Uterus (tissue), 4 donors: ENCODE measurements around the gene PLOD2. TPM values are rescaled to one million over a fixed set of nuclear protein-coding genes. Genes with fewer than 3 reads are reported as not detected.
A peak's percentile ranks its signal among the peaks of the same experiment; 100 is the strongest.

Source experiments
- DNase-seq, 2 donors: peaks; one replicate each; pipeline ENCODE4 v3.0.0-alpha.2; 2019 to 2020
- H3K27ac ChIP-seq, 2 donors: fragments of 200-600 bp; sonication (generic); 1 replicate in 1 of 2; 2 replicates in 1 of 2; pipeline ENCODE4 v1.5.1; 2016 to 2018
- H3K27me3 ChIP-seq, 2 donors: fragments of 200-600 bp; sonication (generic); one replicate each; pipeline ENCODE4 v1.5.1; 2018 to 2019; ENCODE audit warnings: control low read depth in 1 of 2
- H3K36me3 ChIP-seq, 2 donors: fragments of 200-600 bp; sonication (generic); one replicate each; pipeline ENCODE4 v1.5.1; 2019; ENCODE audit warnings: control low read depth in 1 of 2
- H3K4me1 ChIP-seq, 2 donors: fragments of 200-600 bp; sonication (generic); one replicate each; pipeline ENCODE4 v1.5.1; 2018 to 2019; ENCODE audit warnings: control low read depth in 1 of 2
- H3K4me3 ChIP-seq, 2 donors: fragments of 200-600 bp; sonication (generic); 1 replicate in 1 of 2; 2 replicates in 1 of 2; pipeline ENCODE4 v1.5.1; 2018 to 2019; ENCODE audit warnings: mild to moderate bottlenecking in 1 of 2
- H3K9me3 ChIP-seq, 2 donors: fragments of 200-600 bp; sonication (generic); one replicate each; pipeline ENCODE4 v1.5.1; 2019; ENCODE audit warnings: control low read depth in 1 of 2
- POLR2A ChIP-seq, 2 donors: fragments of 450-650 bp; IDR thresholded peaks; one replicate each; pipeline ENCODE4 v1.6.1; 2016; ENCODE audit warnings: antibody characterized with exemption in 2 of 2, mild to moderate bottlenecking in 1 of 2, moderate library complexity in 1 of 2
- intact Hi-C: fragments of 100-400 bp; cut with DNase I; formaldehyde crosslinking; loops from one replicate; pipeline ENCODE4 v1.15.1; 2023; ENCODE audit warnings: low total_unique reads
- total RNA-seq, 4 donors: library from RNA; depleted of rRNA in 3 of 4; stranded (reverse); fragments of >200 nt in 3 of 4; gene quantifications; one replicate each; pipeline versions ENCODE4 v1.1.0 to v1.2.4, GENCODE V29; 2014 to 2023
- TF ChIP-seq, protein P1 (sequence below), 4 experiments: fragments of 200-600 bp in 2 of 4; fragments of 450-650 bp in 2 of 4; sonication (generic) in 2 of 4; IDR thresholded peaks; one replicate each; pipeline ENCODE4 v1.5.1; 2016 to 2019; ENCODE audit warnings: antibody characterized with exemption in 4 of 4, mild to moderate bottlenecking in 2 of 4, moderate library complexity in 1 of 4
- donor health status: DM: yes; HTN: yes; CAD: no.

Gene PLOD2
- total RNA-seq, 4 donors from 2014 or later, result 23.5 to 83.2 (median 45.7) TPM

DNA sequence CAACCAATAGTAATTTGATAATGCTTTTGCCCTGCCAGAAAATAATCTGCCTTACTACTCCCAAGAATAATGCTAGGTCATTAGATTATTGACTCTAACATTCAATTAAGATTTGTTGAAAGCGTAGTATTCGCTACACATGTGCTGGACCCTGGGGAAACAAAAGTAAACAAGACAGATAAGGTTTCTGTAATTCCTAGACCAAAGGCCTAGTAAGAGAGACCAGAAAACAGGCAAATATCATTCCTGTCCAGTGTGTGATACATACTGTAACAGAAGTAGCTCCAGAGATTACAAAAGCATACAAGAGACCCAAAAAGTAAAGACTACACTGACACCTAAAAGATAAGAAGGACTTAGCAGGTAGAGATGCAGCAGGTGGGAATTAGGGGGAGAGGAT, 60.8 kb downstream of the PLOD2 start:
- intact Hi-C loops, result no loop called here
- TF ChIP-seq, protein P1, sequence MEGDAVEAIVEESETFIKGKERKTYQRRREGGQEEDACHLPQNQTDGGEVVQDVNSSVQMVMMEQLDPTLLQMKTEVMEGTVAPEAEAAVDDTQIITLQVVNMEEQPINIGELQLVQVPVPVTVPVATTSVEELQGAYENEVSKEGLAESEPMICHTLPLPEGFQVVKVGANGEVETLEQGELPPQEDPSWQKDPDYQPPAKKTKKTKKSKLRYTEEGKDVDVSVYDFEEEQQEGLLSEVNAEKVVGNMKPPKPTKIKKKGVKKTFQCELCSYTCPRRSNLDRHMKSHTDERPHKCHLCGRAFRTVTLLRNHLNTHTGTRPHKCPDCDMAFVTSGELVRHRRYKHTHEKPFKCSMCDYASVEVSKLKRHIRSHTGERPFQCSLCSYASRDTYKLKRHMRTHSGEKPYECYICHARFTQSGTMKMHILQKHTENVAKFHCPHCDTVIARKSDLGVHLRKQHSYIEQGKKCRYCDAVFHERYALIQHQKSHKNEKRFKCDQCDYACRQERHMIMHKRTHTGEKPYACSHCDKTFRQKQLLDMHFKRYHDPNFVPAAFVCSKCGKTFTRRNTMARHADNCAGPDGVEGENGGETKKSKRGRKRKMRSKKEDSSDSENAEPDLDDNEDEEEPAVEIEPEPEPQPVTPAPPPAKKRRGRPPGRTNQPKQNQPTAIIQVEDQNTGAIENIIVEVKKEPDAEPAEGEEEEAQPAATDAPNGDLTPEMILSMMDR (IDR thresholded peaks at IDR 0.05), result no peak
- TF ChIP-seq POLR2A (IDR thresholded peaks at IDR 0.05), result no peak
- no peak for DNase-seq
- H3K36me3 ChIP-seq, result no peaks in the 10 kb centered on the region
- H3K27ac ChIP-seq, result no peak overlapping the region
- no peaks in the 10 kb centered on the region for H3K27me3 ChIP-seq
- no peak overlapping the region for H3K4me3 ChIP-seq
- H3K4me1 ChIP-seq, result no peaks in the 10 kb centered on the region
- H3K9me3 ChIP-seq, result no peaks in the 10 kb centered on the region

GRCh38 chr3:146099316-146099715, 61.7 kb downstream of the PLOD2 start:
- no peaks in the 10 kb centered on the region for H3K27me3 ChIP-seq
- H3K36me3 ChIP-seq, result no peaks in the 10 kb centered on the region
- peak overlapping the region in 1 of 2 donors; percentile 0 for H3K27ac ChIP-seq
- no peaks in the 10 kb centered on the region for H3K9me3 ChIP-seq
- no peak overlapping the region for H3K4me3 ChIP-seq
- TF ChIP-seq, protein P1 (IDR thresholded peaks at IDR 0.05), result no peak
- intact Hi-C loops, result no loop called here
- no peak for DNase-seq
- no peaks in the 10 kb centered on the region for H3K4me1 ChIP-seq

DNA sequence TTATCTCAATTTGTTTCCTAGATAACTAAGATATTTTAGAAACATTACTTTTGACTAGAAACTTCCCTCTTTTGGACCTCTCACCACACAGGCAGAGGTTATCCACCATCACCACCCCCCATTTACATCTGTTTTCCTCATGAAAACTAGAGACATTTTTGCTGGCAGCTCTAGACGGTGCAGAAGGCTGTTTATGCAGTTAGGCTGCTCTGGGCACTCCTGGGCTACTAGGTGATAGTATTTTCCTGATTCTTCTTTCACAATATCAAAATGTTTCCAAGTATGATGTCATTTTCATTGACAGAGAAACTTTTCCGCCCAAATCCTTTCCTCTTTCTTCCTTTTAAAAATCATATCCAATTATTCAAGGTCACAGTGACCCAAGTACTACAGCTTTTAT, 67.1 kb downstream of the PLOD2 start:
- intact Hi-C loops, result no loop called here
- Histone ChIP-seq H3K36me3 (no peaks in the 10 kb centered on the region), H3K9me3 (no peaks in the 10 kb centered on the region), H3K27me3 (no peaks in the 10 kb centered on the region), H3K4me3 (no peak overlapping the region), H3K27ac (peak overlapping the region; percentile 12 to 67), H3K4me1 (no peaks in the 10 kb centered on the region)
- peak; percentile 17 to 21 for DNase-seq
- no peak for TF ChIP-seq POLR2A (IDR thresholded peaks at IDR 0.05)
- TF ChIP-seq, protein P1 (IDR thresholded peaks at IDR 0.05), result no peak

- H3K4me1 ChIP-seq, result no peaks in the 10 kb centered on the region
- intact Hi-C loops, result no loop called here
- no peaks in the 10 kb centered on the region for H3K9me3 ChIP-seq
- H3K36me3 ChIP-seq, result no peaks in the 10 kb centered on the region
- no peaks in the 10 kb centered on the region for H3K27me3 ChIP-seq
- H3K27ac ChIP-seq, result no peak overlapping the region
- DNase-seq, result no peak
- H3K4me3 ChIP-seq, result no peak overlapping the region
- TF ChIP-seq POLR2A (IDR thresholded peaks at IDR 0.05), result no peak
- TF ChIP-seq, protein P1 (IDR thresholded peaks at IDR 0.05), result no peak
Observed at GRCh38 chr3:146092230-146092629, 68.8 kb downstream of the PLOD2 start.

DNA sequence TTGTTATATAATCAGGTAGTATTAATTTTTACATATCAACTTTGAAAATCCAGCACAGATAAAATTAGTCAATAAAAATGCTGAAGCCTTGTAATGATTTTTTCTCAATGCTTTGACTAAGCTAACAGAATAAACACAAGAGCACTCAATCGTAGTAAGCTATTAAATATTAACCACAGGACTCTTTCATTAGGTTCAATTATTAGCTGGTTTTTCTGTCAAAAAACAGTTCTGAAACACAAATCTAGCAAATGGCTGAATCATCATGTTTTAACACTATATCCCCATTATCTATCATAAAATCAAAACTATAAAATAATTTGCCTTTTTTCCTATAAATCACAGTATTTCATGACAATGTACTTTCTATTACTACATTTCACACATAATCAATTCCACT, 69.6 kb downstream of the PLOD2 start:
- no peak for DNase-seq
- Histone ChIP-seq H3K4me3 (no peak overlapping the region), H3K27me3 (no peaks in the 10 kb centered on the region), H3K27ac (no peak overlapping the region), H3K4me1 (no peaks in the 10 kb centered on the region), H3K36me3 (no peaks in the 10 kb centered on the region), H3K9me3 (no peaks in the 10 kb centered on the region)
- intact Hi-C loops, result no loop called here
- TF ChIP-seq POLR2A (IDR thresholded peaks at IDR 0.05), result no peak
- TF ChIP-seq, protein P1 (IDR thresholded peaks at IDR 0.05), result no peak
